Fibroblast of pulmonary artery (primary cell): ENCODE results near the gene CHD9.

ENCODE experiments used
- DNase-seq: peaks from one replicate; pipeline ENCODE4 v3.0.0-alpha.2; 2010; ENCODE audit warnings: low read depth
- H3K4me3 ChIP-seq: replicated peaks from 2 replicates; pipeline ENCODE4 v1.5.1; 2011; ENCODE audit warnings: low read depth, mild to moderate bottlenecking, control low read depth, low read length, moderate library complexity
- CTCF ChIP-seq: IDR thresholded peaks from 2 replicates; pipeline ENCODE4 v1.5.1; 2011; ENCODE audit warnings: mild to moderate bottlenecking, control low read depth, low read length, inconsistent platforms; ENCODE audit errors: missing control alignments

The CHD9 gene

GRCh38 chr16:53212893-53213223, 158.1 kb downstream of the CHD9 start:
- H3K4me3 ChIP-seq = no peak overlapping the region

GRCh38 chr16:53213542-53213941, 158.8 kb downstream of the CHD9 start:
- TF ChIP-seq CTCF = no peak
- no peak overlapping the region for H3K4me3 ChIP-seq
- DNase-seq = no peak

More at GRCh38 chr16:53212893-53213223, 158.1 kb downstream of the CHD9 start:
- no peak for TF ChIP-seq CTCF
- DNase-seq = no peak

- no peak for TF ChIP-seq CTCF
- H3K4me3 ChIP-seq = no peak overlapping the region
- DNase-seq = no peak
These were observed 162.0 kb downstream of the CHD9 start for GRCh38 chr16:53216798-53217197.

- peak; percentile 25 for DNase-seq
- no peak for TF ChIP-seq CTCF
- H3K4me3 ChIP-seq = peak overlapping the region; percentile 7
These were observed 164.6 kb downstream of the CHD9 start for GRCh38 chr16:53219371-53219770.

- TF ChIP-seq CTCF = no peak
These were observed 165.1 kb downstream of the CHD9 start for GRCh38 chr16:53219795-53220454.

GRCh38 chr16:53220585-53220984, 165.8 kb downstream of the CHD9 start:
- DNase-seq = peak; percentile 60
- TF ChIP-seq CTCF = peak; percentile 43
- no peak overlapping the region for H3K4me3 ChIP-seq

More at GRCh38 chr16:53219795-53220454, 165.1 kb downstream of the CHD9 start:
- H3K4me3 ChIP-seq = no peak overlapping the region
- DNase-seq = peak; percentile 57

GRCh38 chr16:53224951-53225533, 170.3 kb downstream of the CHD9 start:
- no peak for TF ChIP-seq CTCF
- DNase-seq = peak; percentile 19
- no peak overlapping the region for H3K4me3 ChIP-seq
